GM12874 (cell line): ENCODE measurements around the gene DUSP15.

Experiments
- CTCF ChIP-seq: IDR thresholded peaks from 2 replicates; pipeline ENCODE4 v1.5.1; 2011; ENCODE audit warnings: low read depth, mild to moderate bottlenecking, control low read depth, low read length, moderate library complexity; ENCODE audit not compliant: insufficient read depth

The DUSP15 gene

DNA sequence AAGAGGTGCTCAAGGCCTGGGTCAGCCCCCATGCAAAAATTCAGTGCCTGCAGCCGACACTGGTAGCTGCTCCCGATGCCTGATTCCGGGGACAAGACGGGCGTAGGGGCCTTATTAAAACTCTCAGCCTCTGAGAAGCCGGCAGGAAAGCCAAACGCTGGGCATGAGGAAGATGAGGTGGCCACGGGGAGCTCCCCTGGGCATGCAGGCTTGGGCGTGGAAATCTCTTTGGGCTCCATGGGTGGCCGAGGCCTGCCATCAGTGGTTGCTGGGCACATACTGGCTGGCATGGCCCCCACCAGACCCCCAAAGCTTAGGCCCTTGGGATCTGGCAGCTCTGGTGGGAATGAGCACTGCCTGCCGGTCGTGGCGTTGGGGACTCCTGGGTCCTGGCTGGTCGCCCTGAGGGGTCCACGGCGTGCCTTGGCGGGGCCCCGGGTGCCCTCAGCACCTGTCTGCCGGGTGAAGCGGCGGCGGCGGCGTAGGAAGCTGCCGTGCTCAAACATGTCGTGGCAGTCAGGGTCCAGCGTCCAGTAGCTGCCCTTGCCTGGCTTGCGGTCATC, 25.5 kb downstream of the DUSP15 start:
- no peak for TF ChIP-seq CTCF

DNA sequence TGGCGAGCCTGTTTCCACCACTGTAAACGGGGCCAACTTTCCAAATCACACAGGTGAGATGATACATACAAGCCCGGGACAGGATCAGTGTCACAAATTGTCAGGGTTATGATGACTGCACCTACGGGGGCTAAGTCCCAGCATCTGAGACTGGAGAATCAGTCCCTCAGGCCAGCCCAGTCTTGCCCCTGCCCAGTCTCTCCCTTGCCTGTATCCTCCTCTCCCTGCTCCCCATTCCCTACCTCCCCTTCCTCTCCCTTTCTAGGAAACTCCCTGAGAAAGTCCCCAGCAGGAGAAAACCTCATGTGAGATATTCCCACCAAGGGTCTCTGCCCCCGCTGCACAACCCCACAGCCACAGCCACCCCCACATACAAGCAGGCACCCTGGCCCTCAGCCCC, 26.4 kb downstream of the DUSP15 start:
- no peak for TF ChIP-seq CTCF

DNA sequence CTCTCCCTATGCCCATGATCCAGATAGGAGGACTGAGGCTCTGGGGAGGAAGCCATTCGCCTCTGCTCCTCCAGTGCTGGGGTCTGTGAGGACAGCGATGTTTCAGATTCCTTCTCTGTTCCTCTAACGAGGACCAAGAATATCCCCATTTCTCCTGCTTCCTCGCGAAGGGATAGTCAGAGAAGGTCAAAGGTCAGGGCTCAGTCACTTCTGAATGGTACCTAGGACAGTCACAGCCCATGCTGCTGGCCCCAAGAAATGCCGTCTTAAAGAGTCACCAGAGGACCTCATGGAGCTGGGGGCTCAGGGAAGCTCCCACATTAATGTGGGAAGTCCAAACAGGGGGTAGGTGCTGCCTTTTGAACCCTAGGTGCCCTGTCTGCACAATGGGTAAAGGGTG, 27.0 kb downstream of the DUSP15 start:
- no peak for TF ChIP-seq CTCF

- TF ChIP-seq CTCF: no peak
Measured at GRCh38 chr20:31842471-31843157, 27.7 kb downstream of the DUSP15 start.

GRCh38 chr20:31841928-31842327, 28.4 kb downstream of the DUSP15 start:
- TF ChIP-seq CTCF: no peak

DNA sequence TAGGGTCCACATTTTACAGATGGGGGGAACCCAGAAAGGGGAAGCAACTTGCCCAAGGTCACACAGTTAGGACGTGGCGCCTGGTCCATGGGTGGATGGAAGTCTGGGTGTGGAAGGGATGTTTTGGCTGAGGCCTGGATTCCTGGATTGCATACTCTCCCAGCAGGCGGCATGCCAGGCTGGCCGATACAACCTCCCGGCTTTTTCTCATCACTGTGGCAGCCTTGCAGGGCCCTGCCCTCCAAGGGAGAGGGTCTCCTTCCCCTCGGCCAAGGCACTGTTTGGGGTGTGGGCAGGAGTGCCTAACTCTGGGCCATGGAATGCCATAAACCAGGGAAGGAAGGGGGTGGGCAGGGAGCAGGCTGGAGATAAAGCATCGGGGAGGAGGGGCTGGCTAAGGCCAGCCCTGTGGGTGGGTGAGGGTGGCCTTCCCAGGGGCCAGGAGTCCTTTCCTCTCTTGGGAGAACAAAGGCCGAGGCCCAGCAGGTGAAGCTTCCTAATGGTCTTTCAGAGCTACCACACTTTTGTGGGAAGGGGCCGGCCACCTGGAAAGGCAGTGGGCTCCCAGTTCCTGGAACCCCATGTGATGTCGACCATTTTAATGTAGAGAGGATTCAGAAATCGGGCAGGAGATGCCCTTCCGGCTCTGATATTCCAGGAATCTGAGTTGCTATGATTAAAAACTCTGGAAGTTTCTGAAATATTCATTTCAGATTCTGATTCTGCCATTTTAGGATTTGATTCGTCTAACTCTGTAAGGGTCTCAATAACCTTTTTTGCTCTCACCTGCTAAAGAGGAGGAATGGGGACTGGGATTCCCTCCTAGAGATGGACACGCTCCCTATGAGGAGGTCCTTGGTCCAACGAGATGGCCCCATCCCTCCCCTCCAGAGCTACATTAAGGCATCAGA, 29.2 kb downstream of the DUSP15 start:
- TF ChIP-seq CTCF: no peak

- TF ChIP-seq CTCF: no peak
Measured at GRCh38 chr20:31839782-31840487, 30.4 kb downstream of the DUSP15 start.
